ENCODE results near the gene GNB1L. TPM values are rescaled to one million over a fixed set of nuclear protein-coding genes. Genes with fewer than 3 reads are reported as not detected.

Gene GNB1L
- total RNA-seq, 1 experiment from 2014 or later = 12.2 TPM

DNA sequence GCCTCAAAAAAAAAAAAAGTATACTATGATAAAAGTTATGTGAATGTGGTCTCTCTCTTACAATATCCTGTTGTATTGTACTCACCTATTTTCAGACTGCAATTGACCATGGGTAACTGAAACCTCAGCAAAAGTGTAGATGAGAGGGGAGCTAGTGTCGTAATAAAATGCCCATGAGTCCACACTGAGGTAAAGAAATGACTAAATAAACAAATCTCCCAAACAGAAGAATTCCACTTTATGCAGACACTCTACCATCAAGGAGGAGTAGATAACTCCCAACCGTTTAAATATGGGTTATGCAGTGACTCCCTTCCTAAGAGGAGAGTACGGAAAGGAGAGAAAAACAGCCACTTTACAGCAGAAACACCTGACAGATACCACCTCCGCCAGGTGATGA is 14.6 kb downstream of the GNB1L start:
- Histone ChIP-seq H3K4me1 (ENCODE audit: control insufficient read depth, insufficient read depth, low read length) (peaks cover 18% of the 10 kb centered on the region), H3K9me3 (ENCODE audit: control insufficient read depth, insufficient read depth, low read depth, low read length) (no peaks in the 10 kb centered on the region), H3K4me3 (ENCODE audit: low read depth in 2 of 2, low read length in 2 of 2) (no peak overlapping the region), H3K27me3 (ENCODE audit: control insufficient read depth, insufficient read depth, low read length) (no peaks in the 10 kb centered on the region), H3K27ac (ENCODE audit: low read length) (no peak overlapping the region), H3K36me3 (ENCODE audit: control insufficient read depth, insufficient read depth, low read length) (no peaks in the 10 kb centered on the region)
- in situ Hi-C loops (cut with HindIII; ENCODE audit: low pct_unique_long_range_greater_than_20kb, low sequenced_read_pairs) (no loop called here), intact Hi-C loops (cut with micrococcal nuclease; ENCODE audit: unreplicated experiment) (no loop called here)
- POLR2A ChIA-PET = no interaction called here
- TF ChIP-seq TCF7L2 (IDR thresholded peaks at IDR 0.05; ENCODE audit: low read depth, low read length) (no peak), SIN3A (IDR thresholded peaks at IDR 0.05; ENCODE audit: borderline replicate concordance, insufficient read depth, low read depth, low read length) (no peak)
- TF ChIP-seq, protein P1, sequence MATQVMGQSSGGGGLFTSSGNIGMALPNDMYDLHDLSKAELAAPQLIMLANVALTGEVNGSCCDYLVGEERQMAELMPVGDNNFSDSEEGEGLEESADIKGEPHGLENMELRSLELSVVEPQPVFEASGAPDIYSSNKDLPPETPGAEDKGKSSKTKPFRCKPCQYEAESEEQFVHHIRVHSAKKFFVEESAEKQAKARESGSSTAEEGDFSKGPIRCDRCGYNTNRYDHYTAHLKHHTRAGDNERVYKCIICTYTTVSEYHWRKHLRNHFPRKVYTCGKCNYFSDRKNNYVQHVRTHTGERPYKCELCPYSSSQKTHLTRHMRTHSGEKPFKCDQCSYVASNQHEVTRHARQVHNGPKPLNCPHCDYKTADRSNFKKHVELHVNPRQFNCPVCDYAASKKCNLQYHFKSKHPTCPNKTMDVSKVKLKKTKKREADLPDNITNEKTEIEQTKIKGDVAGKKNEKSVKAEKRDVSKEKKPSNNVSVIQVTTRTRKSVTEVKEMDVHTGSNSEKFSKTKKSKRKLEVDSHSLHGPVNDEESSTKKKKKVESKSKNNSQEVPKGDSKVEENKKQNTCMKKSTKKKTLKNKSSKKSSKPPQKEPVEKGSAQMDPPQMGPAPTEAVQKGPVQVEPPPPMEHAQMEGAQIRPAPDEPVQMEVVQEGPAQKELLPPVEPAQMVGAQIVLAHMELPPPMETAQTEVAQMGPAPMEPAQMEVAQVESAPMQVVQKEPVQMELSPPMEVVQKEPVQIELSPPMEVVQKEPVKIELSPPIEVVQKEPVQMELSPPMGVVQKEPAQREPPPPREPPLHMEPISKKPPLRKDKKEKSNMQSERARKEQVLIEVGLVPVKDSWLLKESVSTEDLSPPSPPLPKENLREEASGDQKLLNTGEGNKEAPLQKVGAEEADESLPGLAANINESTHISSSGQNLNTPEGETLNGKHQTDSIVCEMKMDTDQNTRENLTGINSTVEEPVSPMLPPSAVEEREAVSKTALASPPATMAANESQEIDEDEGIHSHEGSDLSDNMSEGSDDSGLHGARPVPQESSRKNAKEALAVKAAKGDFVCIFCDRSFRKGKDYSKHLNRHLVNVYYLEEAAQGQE (IDR thresholded peaks at IDR 0.05; ENCODE audit: insufficient read depth in 1 of 2, low read depth in 2 of 2, low read length in 1 of 2) = no peak
- TF ChIP-seq, protein P2, sequence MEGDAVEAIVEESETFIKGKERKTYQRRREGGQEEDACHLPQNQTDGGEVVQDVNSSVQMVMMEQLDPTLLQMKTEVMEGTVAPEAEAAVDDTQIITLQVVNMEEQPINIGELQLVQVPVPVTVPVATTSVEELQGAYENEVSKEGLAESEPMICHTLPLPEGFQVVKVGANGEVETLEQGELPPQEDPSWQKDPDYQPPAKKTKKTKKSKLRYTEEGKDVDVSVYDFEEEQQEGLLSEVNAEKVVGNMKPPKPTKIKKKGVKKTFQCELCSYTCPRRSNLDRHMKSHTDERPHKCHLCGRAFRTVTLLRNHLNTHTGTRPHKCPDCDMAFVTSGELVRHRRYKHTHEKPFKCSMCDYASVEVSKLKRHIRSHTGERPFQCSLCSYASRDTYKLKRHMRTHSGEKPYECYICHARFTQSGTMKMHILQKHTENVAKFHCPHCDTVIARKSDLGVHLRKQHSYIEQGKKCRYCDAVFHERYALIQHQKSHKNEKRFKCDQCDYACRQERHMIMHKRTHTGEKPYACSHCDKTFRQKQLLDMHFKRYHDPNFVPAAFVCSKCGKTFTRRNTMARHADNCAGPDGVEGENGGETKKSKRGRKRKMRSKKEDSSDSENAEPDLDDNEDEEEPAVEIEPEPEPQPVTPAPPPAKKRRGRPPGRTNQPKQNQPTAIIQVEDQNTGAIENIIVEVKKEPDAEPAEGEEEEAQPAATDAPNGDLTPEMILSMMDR (IDR thresholded peaks at IDR 0.05) = no peak
- CTCF ChIA-PET = no interaction called here
- ATAC-seq (no peak), DNase-seq (ENCODE audit: low read depth, low spot score) (no peak)
- no TSS peak for BruUV-seq (replicated peaks)

DNA sequence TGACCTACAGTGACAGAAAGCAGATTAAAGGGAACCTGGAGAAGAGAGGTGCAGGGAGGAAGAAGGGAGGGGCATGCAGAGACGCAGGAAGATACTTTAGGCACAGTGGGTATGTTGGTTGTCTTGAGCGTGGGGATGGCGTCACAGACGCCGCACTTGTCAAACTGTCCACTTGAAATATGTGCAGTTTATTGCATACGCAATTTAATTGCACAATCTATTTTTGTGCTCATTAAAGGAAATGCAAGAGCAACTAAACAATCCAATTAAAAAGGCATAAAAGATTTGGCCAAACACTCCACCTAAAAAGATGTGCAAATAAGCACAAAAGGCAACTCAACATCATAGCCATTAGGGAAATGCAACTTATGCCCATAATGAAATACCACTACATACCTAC is 16.8 kb downstream of the GNB1L start:
- no peak for ATAC-seq
- no peak overlapping the region for H3K27ac ChIP-seq (ENCODE audit: low read length)
- H3K27me3 ChIP-seq (ENCODE audit: control insufficient read depth, insufficient read depth, low read length) = no peaks in the 10 kb centered on the region
- TF ChIP-seq, protein P1 (IDR thresholded peaks at IDR 0.05; ENCODE audit: insufficient read depth in 1 of 2, low read depth in 2 of 2, low read length in 1 of 2) = no peak
- no peak for TF ChIP-seq POLR2AphosphoS5 (IDR thresholded peaks at IDR 0.05; ENCODE audit: low read depth, low read length)
- POLR2A ChIA-PET = no interaction called here
- CTCF ChIA-PET = no interaction called here
- no peak overlapping the region for H3K4me3 ChIP-seq (ENCODE audit: low read depth in 2 of 2, low read length in 2 of 2)
- H3K9me3 ChIP-seq (ENCODE audit: control insufficient read depth, insufficient read depth, low read depth, low read length) = no peaks in the 10 kb centered on the region
- DNase-seq (ENCODE audit: low read depth, low spot score) = no peak
- no TSS peak for BruUV-seq (replicated peaks)
- intact Hi-C loops (cut with micrococcal nuclease; ENCODE audit: unreplicated experiment) = no loop called here
- in situ Hi-C loops (cut with HindIII; ENCODE audit: low pct_unique_long_range_greater_than_20kb, low sequenced_read_pairs) = no loop called here
- H3K4me1 ChIP-seq (ENCODE audit: control insufficient read depth, insufficient read depth, low read length) = peaks cover 3% of the 10 kb centered on the region; the same call in 1 of the 2 replicates
- no peaks in the 10 kb centered on the region for H3K36me3 ChIP-seq (ENCODE audit: control insufficient read depth, insufficient read depth, low read length)

Data from Panc1 (cell line).